Measurements from ENCODE around the gene FAM81B. TPM values are rescaled to one million over a fixed set of nuclear protein-coding genes. Genes with fewer than 3 reads are reported as not detected.

Gene FAM81B
- total RNA-seq, 1 donor from 2014 or later, result not detected

- no peak for DNase-seq (ENCODE audit: low spot score, unreplicated experiment)
- no peaks in the 10 kb centered on the region for H3K9me3 Mint-ChIP-seq (ENCODE audit: low read depth)
These were observed 69.5 kb downstream of the FAM81B start for GRCh38 chr5:95460665-95461064.

GRCh38 chr5:95471487-95471886, 80.3 kb downstream of the FAM81B start:
- no peak for DNase-seq (ENCODE audit: low spot score, unreplicated experiment)
- H3K4me1 Mint-ChIP-seq (ENCODE audit: low read depth), result no peaks in the 10 kb centered on the region
- H3K27me3 Mint-ChIP-seq, result no peaks in the 10 kb centered on the region
- H3K36me3 Mint-ChIP-seq (ENCODE audit: insufficient read depth), result peaks cover 15% of the 10 kb centered on the region
- no peak overlapping the region for H3K4me3 Mint-ChIP-seq (ENCODE audit: low read depth)
- TF ChIP-seq CTCF (IDR thresholded peaks at IDR 0.05; ENCODE audit: unreplicated experiment), result no peak
- H3K9me3 Mint-ChIP-seq (ENCODE audit: low read depth), result no peaks in the 10 kb centered on the region
- no peak overlapping the region for H3K27ac Mint-ChIP-seq

More at GRCh38 chr5:95460665-95461064, 69.5 kb downstream of the FAM81B start:
- H3K4me3 Mint-ChIP-seq (ENCODE audit: low read depth), result no peak overlapping the region
- H3K27ac Mint-ChIP-seq, result no peak overlapping the region
- peaks cover 12% of the 10 kb centered on the region for H3K36me3 Mint-ChIP-seq (ENCODE audit: insufficient read depth)
- H3K4me1 Mint-ChIP-seq (ENCODE audit: low read depth), result no peaks in the 10 kb centered on the region
- TF ChIP-seq CTCF (IDR thresholded peaks at IDR 0.05; ENCODE audit: unreplicated experiment), result no peak
- no peaks in the 10 kb centered on the region for H3K27me3 Mint-ChIP-seq

GRCh38 chr5:95471942-95472341, 80.8 kb downstream of the FAM81B start:
- no peak for TF ChIP-seq CTCF (IDR thresholded peaks at IDR 0.05; ENCODE audit: unreplicated experiment)
- no peak overlapping the region for H3K4me3 Mint-ChIP-seq (ENCODE audit: low read depth)
- H3K27me3 Mint-ChIP-seq, result no peaks in the 10 kb centered on the region
- peaks cover 15% of the 10 kb centered on the region for H3K36me3 Mint-ChIP-seq (ENCODE audit: insufficient read depth)
- no peaks in the 10 kb centered on the region for H3K9me3 Mint-ChIP-seq (ENCODE audit: low read depth)
- DNase-seq (ENCODE audit: low spot score, unreplicated experiment), result no peak
- no peak overlapping the region for H3K27ac Mint-ChIP-seq
- no peaks in the 10 kb centered on the region for H3K4me1 Mint-ChIP-seq (ENCODE audit: low read depth)

GRCh38 chr5:95484421-95484820, 93.3 kb downstream of the FAM81B start:
- Mint-ChIP-seq H3K27ac (no peak overlapping the region), H3K9me3 (ENCODE audit: low read depth) (peaks cover 21% of the 10 kb centered on the region), H3K27me3 (no peaks in the 10 kb centered on the region), H3K4me1 (ENCODE audit: low read depth) (no peaks in the 10 kb centered on the region), H3K36me3 (ENCODE audit: insufficient read depth) (peaks cover 45% of the 10 kb centered on the region), H3K4me3 (ENCODE audit: low read depth) (no peak overlapping the region)
- DNase-seq (ENCODE audit: low spot score, unreplicated experiment), result no peak
- TF ChIP-seq CTCF (IDR thresholded peaks at IDR 0.05; ENCODE audit: unreplicated experiment), result no peak

GRCh38 chr5:95486191-95486590, 95.0 kb downstream of the FAM81B start:
- Mint-ChIP-seq H3K36me3 (ENCODE audit: insufficient read depth) (peaks cover 47% of the 10 kb centered on the region), H3K27ac (no peak overlapping the region), H3K4me3 (ENCODE audit: low read depth) (no peak overlapping the region), H3K27me3 (no peaks in the 10 kb centered on the region), H3K9me3 (ENCODE audit: low read depth) (peaks cover 20% of the 10 kb centered on the region), H3K4me1 (ENCODE audit: low read depth) (peaks cover 2% of the 10 kb centered on the region)
- no peak for DNase-seq (ENCODE audit: low spot score, unreplicated experiment)
- no peak for TF ChIP-seq CTCF (IDR thresholded peaks at IDR 0.05; ENCODE audit: unreplicated experiment)
